Hematopoietic multipotent progenitor cell treated with erythropoietin and hydrocortisone succinate and interleukin-3 and kit ligand, for 4 days (in vitro differentiated cells): ENCODE data around the gene NAGPA.
A peak's percentile ranks its signal among the peaks of the same experiment; 100 is the strongest.

Experiments used
- DNase-seq: peaks from one replicate; pipeline ENCODE4 v3.0.0-alpha.2; 2015

Gene NAGPA

GRCh38 chr16:5027086-5027485, 6.6 kb downstream of the NAGPA start:
- DNase-seq: no peak

GRCh38 chr16:5026664-5027063, 7.1 kb downstream of the NAGPA start:
- no peak for DNase-seq

- DNase-seq: peak; percentile 57
Measured at GRCh38 chr16:5025171-5025632, 8.5 kb downstream of the NAGPA start.

GRCh38 chr16:5024632-5025031, 9.1 kb downstream of the NAGPA start:
- peak; percentile 59 for DNase-seq

GRCh38 chr16:5022521-5022920, 11.2 kb downstream of the NAGPA start:
- DNase-seq: no peak

- no peak for DNase-seq
Measured at GRCh38 chr16:5020551-5020950, 13.2 kb downstream of the NAGPA start.

GRCh38 chr16:5019775-5020174, 14.0 kb downstream of the NAGPA start:
- no peak for DNase-seq

- DNase-seq: no peak
Measured at GRCh38 chr16:5018793-5019192, 14.9 kb downstream of the NAGPA start.

GRCh38 chr16:5017678-5017969, 16.1 kb downstream of the NAGPA start:
- no peak for DNase-seq

- no peak for DNase-seq
Measured at GRCh38 chr16:5016967-5017677, 16.6 kb downstream of the NAGPA start.

GRCh38 chr16:5015887-5016286, 17.8 kb downstream of the NAGPA start:
- no peak for DNase-seq

- no peak for DNase-seq
Measured at GRCh38 chr16:5015351-5015750, 18.4 kb downstream of the NAGPA start.

GRCh38 chr16:5012887-5013286, 20.8 kb downstream of the NAGPA start:
- DNase-seq: no peak

- no peak for DNase-seq
Measured at GRCh38 chr16:5011637-5012036, 22.1 kb downstream of the NAGPA start.

GRCh38 chr16:5010576-5011329, 23.0 kb downstream of the NAGPA start:
- no peak for DNase-seq

- DNase-seq: no peak
Measured at GRCh38 chr16:5008311-5008731, 25.4 kb downstream of the NAGPA start.

- DNase-seq: no peak
Measured at GRCh38 chr16:5007256-5007655, 26.5 kb downstream of the NAGPA start.

- no peak for DNase-seq
Measured at GRCh38 chr16:5006348-5007193, 27.2 kb downstream of the NAGPA start.

GRCh38 chr16:5005916-5006315, 27.8 kb downstream of the NAGPA start:
- DNase-seq: no peak

GRCh38 chr16:5004311-5004710, 29.4 kb downstream of the NAGPA start:
- DNase-seq: no peak

- DNase-seq: no peak
Measured at GRCh38 chr16:5003828-5004227, 29.9 kb downstream of the NAGPA start.

GRCh38 chr16:5003211-5003610, 30.5 kb downstream of the NAGPA start:
- DNase-seq: no peak

GRCh38 chr16:5002699-5003143, 31.0 kb downstream of the NAGPA start:
- no peak for DNase-seq

GRCh38 chr16:5001986-5002385, 31.7 kb downstream of the NAGPA start:
- no peak for DNase-seq
